ENCODE results near the gene SCGB1C2.
"Not testable (repeated sequence)": the region's sequence is repeated elsewhere in the genome, so short reads cannot be mapped to it uniquely, and the experiment has no call there.

The SCGB1C2 gene

DNA sequence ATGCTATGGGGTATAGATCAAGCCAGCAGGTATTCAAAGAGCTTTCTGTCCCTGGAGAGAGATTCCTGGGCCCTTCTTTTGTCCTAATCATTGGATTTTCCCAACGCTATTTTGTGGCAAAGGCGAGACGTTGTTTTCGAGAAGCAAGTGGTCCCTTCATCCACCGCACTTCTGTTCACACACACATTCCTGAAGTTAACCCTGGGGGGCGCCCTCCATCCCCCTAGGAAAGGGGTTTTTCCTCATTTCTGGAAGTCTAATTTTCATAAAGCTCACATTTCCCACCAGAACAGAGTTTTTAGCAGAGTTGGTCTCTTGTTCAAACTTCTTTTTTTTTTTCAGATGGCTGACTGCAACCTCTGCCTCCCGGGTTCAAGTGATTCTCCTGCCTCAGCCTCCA lies 11.9 kb downstream of the SCGB1C2 start:
- no peak for DNase-seq

DNA sequence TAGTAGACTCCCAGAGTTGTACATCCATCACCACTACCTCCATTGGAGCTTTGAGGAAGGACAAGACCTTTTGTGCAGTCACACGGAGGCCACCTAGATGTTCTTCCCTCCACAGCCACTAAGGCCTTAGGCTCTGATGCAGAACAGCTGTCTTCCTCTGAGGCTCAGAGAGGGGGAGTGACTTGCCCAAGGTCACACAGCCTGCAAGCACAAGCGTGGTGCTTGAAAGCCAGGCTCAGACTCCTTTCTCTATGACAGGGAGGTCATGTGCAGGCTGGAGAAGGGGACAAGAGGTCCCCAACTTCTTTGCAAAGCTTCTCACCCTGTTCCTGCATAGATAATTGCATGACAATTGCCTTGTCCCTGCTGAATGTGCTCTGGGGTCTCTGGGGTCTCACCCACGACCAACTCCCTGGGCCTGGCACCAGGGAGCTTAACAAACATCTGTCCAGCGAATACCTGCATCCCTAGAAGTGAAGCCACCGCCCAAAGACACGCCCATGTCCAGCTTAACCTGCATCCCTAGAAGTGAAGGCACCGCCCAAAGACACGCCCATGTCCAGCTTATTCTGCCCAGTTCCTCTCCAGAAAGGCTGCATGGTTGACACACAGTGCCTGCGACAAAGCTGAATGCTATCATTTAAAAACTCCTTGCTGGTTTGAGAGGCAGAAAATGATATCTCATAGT lies 12.7 kb downstream of the SCGB1C2 start:
- DNase-seq = no peak

GRCh38 chr17:151004-151403 lies 13.6 kb downstream of the SCGB1C2 start:
- no peak for DNase-seq

DNA sequence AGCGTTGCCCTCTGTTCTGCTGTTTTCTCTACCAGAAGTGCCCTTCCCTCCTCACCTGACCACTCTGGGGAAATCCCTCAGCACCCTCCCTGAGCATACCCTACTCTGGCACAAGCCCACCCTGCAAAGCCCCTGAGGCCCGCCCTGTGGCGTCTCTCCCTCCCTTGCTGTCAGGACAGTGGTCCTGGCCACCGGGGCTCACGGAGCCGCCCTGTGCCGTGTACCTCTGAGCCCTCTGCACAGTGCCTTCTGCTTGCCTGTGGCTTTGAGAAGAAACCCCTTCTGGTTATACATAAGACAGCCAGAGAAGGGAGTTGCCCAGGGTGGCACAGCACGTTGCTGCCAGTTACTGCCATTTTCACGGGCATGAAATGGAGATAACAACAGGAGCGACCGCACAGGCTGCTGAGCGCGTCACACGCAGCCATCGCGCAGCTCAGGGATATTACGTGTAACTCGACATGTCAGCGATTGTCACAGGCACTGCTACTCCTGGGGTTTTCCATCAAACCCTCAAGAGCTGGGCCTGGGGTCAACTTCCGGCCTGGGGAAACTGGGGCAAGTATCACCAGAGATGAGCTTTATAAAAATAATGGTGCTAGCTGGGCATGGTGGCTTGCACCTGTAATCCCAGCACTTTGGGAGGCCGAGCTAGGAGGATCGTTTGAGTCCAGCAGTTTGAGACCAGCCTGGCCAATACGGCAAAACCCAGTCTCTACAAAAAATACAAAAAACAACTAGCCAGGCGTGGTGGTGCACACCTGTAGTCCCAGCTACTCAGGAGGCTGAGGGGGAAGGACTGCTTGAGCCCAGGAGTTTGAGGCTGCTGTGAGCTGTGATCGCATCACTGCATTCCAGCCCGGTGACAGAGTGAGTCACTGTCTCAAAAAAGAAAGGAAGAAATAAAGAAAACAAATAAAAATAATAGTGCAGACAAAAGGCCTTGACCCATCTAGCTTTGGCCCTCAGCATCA lies 14.8 kb downstream of the SCGB1C2 start:
- no peak for DNase-seq

GRCh38 chr17:152860-153420 lies 15.6 kb downstream of the SCGB1C2 start:
- DNase-seq = no peak

DNA sequence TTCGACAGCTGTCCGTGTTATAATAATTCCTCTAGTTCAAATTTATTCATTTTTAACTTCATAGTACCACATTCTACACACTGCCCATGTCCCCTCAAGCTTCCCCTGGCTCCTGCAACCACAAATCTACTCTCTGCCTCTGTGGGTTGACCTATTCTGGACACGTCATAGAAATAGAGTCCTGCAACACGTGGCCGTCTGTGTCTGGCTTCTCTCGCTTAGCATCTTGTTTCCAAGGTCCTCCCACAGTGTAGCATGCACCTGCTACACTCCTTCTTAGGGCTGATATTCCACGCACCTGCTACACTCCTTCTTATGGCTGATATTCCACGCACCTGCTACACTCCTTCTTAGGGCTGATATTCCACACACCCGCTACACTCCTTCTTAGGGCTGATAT lies 16.5 kb downstream of the SCGB1C2 start:
- no peak for DNase-seq

GRCh38 chr17:155576-155975 lies 18.2 kb downstream of the SCGB1C2 start:
- no peak for DNase-seq

- DNase-seq = no peak
Observed at GRCh38 chr17:156094-156621, 18.8 kb downstream of the SCGB1C2 start.

- DNase-seq = no peak
Observed at GRCh38 chr17:156946-157345, 19.6 kb downstream of the SCGB1C2 start.

- no peak for DNase-seq
Observed at GRCh38 chr17:157901-158300, 20.5 kb downstream of the SCGB1C2 start.

DNA sequence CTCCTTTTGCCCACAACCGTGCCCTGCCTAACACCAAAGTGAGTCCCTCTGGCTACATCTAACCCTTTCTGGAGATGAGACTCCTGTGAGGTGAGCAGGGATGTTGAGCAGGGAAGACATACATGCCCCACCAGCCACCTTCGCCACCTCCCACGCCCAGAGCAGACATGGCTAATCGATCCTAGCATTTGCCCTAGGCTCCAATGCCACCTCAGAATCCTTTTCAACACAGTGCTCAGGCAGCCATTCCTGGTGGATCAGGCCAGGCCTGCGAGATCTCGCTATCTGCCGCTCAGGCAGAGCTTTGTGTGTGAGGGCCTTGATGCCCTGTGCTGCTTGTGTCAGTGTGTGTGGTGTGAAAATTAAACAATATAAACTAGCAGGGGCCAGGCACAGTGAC lies 21.0 kb downstream of the SCGB1C2 start:
- DNase-seq = no peak

GRCh38 chr17:159609-160008 lies 22.2 kb downstream of the SCGB1C2 start:
- DNase-seq = no peak

- DNase-seq = no peak
Observed at GRCh38 chr17:160336-160735, 23.0 kb downstream of the SCGB1C2 start.

GRCh38 chr17:161481-161880 lies 24.1 kb downstream of the SCGB1C2 start:
- no peak for DNase-seq

DNA sequence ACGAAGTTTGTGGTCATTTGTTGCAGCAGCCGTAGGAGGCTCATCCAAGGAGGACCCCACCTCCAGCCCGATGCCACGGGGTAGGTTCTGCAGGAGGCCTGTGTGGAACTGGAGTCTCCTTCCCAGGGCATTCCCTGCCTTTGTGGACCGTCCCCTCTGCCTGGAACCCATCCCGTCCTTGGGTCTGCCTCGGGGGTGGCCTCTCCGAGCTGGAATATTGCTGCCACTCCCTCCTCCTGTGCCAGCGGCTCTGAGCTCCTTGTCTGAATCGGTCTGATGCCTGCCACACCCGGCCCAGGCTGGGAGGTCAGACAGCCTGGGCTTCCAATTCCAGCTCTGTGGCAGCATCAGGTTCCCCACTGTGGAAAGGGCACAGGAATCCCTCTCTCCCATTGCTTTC lies 25.3 kb downstream of the SCGB1C2 start:
- no peak for DNase-seq

- DNase-seq = no peak
Observed at GRCh38 chr17:163514-164098, 26.2 kb downstream of the SCGB1C2 start.

GRCh38 chr17:164303-165235 lies 27.2 kb downstream of the SCGB1C2 start:
- peak; percentile 40 for DNase-seq

- no peak for DNase-seq
Observed at GRCh38 chr17:165939-166338, 28.6 kb downstream of the SCGB1C2 start.

- DNase-seq = not testable (repeated sequence)
Observed at GRCh38 chr17:168614-169013, 31.2 kb downstream of the SCGB1C2 start.

DNA sequence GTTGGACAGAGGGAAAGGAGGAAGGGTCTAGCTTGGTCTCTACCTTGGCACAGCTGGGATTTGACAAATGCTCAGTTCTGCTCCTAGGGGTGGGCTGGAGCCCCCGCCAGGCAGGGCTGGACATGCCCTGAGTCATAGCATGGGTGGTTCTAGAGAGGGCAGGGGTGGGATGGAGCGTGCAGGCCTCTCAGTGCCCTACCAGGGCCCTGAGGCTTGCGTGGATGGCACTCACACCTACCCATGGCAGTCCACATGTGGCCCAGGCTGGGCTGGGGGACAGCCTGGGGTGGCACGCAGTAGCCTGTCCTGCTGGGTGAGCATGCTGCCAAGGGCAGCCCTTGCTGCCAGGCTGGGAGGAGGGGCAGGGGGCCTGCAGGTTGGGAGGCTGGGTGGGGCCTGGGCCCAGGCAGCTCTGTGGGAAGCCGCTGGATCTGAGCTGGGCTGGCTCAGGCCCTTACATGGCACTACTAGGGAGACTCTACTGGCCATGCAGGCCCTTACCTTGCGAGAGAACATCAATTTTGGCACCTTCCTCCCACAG lies 32.8 kb downstream of the SCGB1C2 start:
- no peak for DNase-seq

DNA sequence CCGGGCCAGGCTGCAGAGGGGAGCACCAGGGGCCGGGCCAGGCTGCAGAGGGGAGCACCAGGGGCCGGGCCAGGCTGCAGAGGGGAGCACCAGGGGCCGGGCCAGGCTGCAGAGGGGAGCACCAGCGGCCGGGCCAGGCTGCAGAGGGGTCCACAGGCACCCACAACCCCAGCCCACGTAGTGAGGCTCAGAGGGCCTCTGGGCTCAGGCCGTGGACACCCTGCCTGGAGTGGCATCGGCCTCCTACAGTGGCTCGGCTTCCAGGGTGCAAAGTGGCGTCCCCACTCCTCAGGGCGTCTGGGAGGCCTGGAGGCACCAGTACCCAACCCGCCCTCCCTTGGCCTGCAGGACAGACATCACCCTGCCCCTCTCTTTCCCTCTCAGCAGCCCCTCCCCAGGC lies 34.5 kb downstream of the SCGB1C2 start:
- no peak for DNase-seq

GRCh38 chr17:172401-172800 lies 35.0 kb downstream of the SCGB1C2 start:
- no peak for DNase-seq
